NB4 (cell line): ENCODE measurements around the gene SATB2.

Experiments
- CTCF ChIP-seq: IDR thresholded peaks from one replicate; pipeline ENCODE4 v1.5.1; 2012; ENCODE audit warnings: low read depth, low read length
- POLR2A ChIP-seq: IDR thresholded peaks from 2 replicates; pipeline ENCODE4 v1.6.1; 2011; ENCODE audit warnings: mild to moderate bottlenecking; ENCODE audit not compliant: insufficient read length; ENCODE audit errors: extremely low read depth

- TF ChIP-seq CTCF (peak; percentile 80), POLR2A (no peak)
Observed at GRCh38 chr2:199471443-199472057, 13.8 kb upstream of the SATB2 start.
